ENCODE measurements around the gene KDM4F. TPM values are rescaled to one million over a fixed set of nuclear protein-coding genes. Genes with fewer than 3 reads are reported as not detected.

KDM4F gene
- total and polyA plus RNA-seq, 3 experiments from 2014 or later: not detected

DNA sequence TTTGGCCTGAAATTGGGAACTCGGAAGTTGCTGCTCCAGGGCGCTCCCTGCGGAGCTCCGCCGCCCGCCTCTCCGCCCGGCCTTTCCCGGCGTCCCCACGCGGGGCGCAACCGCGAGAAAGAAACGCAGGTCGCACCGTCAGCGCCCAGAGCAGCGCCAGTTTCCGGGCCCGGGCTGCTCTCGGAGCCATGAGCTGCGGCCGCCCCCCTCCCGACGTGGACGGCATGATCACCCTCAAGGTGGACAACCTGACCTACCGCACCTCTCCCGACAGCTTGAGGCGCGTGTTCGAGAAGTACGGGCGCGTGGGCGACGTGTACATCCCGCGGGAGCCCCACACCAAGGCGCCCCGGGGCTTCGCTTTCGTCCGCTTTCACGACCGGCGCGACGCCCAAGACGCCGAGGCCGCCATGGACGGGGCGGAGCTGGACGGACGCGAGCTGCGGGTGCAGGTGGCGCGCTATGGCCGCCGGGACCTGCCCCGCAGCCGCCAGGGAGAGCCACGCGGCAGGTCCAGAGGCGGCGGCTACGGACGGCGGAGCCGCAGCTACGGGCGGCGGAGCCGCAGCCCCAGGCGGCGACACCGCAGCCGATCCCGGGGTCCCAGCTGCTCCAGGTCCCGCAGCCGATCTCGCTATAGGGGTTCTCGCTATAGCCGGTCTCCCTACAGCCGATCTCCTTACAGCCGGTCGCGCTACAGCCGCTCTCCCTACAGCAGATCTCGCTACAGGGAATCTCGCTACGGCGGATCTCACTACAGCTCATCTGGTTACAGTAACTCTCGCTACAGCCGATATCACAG lies 18.0 kb downstream of the KDM4F start:
- Mint-ChIP-seq H3K36me3 (peaks cover 0 to 30% (median 7%) of the 10 kb centered on the region in 3 donors), H3K27me3 (no peaks in the 10 kb centered on the region), H3K27ac (peak overlapping the region; percentile 85 to 99 (median 99)), H3K4me3 (peak overlapping the region; percentile 91 to 100 (median 97)), H3K9me3 (no peaks in the 10 kb centered on the region), H3K4me1 (peaks cover 27 to 37% (median 33%) of the 10 kb centered on the region in 3 donors)
- Histone ChIP-seq H3K36me3 (ENCODE audit: insufficient read depth, low read length) (no peaks in the 10 kb centered on the region), H3K4me1 (ENCODE audit: insufficient read depth, low read length) (peaks cover 29% of the 10 kb centered on the region), H3K27me3 (ENCODE audit: insufficient read depth, low read length, poor library complexity, severe bottlenecking) (no peaks in the 10 kb centered on the region), H3K4me3 (ENCODE audit: low read length) (peak overlapping the region; percentile 78), H3K27ac (ENCODE audit: low read depth, low read length) (peak overlapping the region; percentile 96), H3K9me3 (ENCODE audit: low read length) (no peaks in the 10 kb centered on the region)
- ChIA-PET CTCF (interaction anchor here (0.9 to 8.7 kb wide), 23 partner anchors 9 to 1322 kb away, joined by 3 to 116 read pairs (median 4); partner anchors contain the start of genes CCDC82, CEP57, CWC15 and ENDOD1), POLR2A (interaction anchor here (0.6 to 7.1 kb wide), 24 partner anchors 9 to 1326 kb away, joined by 3 to 164 read pairs (median 5); partner anchors contain the start of genes C11orf54, CCDC82, CEP57 and CWC15)
- peak; percentile 65 to 84 (median 76) for DNase-seq

DNA sequence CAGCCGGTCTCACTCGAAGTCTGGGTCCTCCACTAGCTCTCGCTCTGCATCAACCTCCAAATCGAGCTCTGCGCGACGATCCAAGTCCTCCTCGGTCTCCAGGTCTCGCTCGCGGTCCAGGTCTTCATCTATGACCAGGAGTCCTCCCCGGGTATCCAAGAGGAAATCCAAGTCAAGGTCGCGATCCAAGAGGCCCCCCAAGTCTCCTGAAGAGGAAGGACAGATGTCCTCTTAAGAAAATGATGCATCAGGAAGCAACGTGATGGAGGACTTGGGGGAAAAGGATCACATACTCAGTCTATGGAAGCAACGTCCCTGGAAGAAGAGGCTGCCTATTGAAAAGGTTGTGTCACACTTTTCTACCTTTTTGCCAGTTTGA lies 18.6 kb downstream of the KDM4F start:
- DNase-seq: peak in 1 of 5 donors; percentile 62
- peaks cover 29% of the 10 kb centered on the region for H3K4me1 ChIP-seq (ENCODE audit: insufficient read depth, low read length)
- POLR2A ChIA-PET: interaction anchor here (0.9 to 7.1 kb wide), 17 partner anchors 22 to 1327 kb away, joined by 3 to 164 read pairs (median 9); partner anchors contain the start of genes C11orf54, CCDC82, CEP57 and CWC15
- Mint-ChIP-seq H3K27ac (peak overlapping the region; percentile 85 to 99 (median 98)), H3K9me3 (no peaks in the 10 kb centered on the region), H3K4me3 (peak overlapping the region; percentile 91 to 100 (median 97)), H3K4me1 (peaks cover 27 to 40% (median 38%) of the 10 kb centered on the region in 3 donors), H3K27me3 (no peaks in the 10 kb centered on the region), H3K36me3 (peaks cover 0 to 34% (median 7%) of the 10 kb centered on the region in 3 donors)
- H3K27me3 ChIP-seq (ENCODE audit: insufficient read depth, low read length, poor library complexity, severe bottlenecking): no peaks in the 10 kb centered on the region
- H3K36me3 ChIP-seq (ENCODE audit: insufficient read depth, low read length): no peaks in the 10 kb centered on the region
- CTCF ChIA-PET: interaction anchor here (0.8 to 8.7 kb wide), 22 partner anchors 9 to 1322 kb away, joined by 3 to 116 read pairs (median 4); partner anchors contain the start of genes CCDC82, CEP57, CWC15 and ENDOD1
- no peaks in the 10 kb centered on the region for H3K9me3 ChIP-seq (ENCODE audit: low read length)
- peak overlapping the region; percentile 78 for H3K4me3 ChIP-seq (ENCODE audit: low read length)
- peak overlapping the region; percentile 96 for H3K27ac ChIP-seq (ENCODE audit: low read depth, low read length)

DNA sequence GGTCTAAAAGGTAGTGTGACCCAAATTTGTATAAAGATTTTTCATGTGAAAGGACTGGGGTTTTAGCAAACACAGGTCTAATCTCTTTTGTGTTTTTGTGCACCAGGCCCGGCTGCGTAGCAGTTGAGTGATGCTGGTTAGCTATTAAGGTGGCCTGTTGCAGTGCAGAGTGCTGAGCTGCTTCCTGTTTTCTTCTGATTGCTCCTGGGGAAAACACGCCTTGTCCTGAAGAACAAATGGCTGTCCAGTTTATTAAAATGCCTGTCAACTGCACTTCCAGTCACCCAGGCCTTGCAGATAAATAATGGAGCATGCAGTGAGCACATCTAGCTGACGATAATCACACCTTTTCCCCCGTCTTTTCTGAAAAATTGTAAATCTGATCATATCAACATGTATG lies 19.3 kb downstream of the KDM4F start:
- peak overlapping the region; percentile 78 for H3K4me3 ChIP-seq (ENCODE audit: low read length)
- DNase-seq: peak; percentile 54 to 85 (median 77)

DNA sequence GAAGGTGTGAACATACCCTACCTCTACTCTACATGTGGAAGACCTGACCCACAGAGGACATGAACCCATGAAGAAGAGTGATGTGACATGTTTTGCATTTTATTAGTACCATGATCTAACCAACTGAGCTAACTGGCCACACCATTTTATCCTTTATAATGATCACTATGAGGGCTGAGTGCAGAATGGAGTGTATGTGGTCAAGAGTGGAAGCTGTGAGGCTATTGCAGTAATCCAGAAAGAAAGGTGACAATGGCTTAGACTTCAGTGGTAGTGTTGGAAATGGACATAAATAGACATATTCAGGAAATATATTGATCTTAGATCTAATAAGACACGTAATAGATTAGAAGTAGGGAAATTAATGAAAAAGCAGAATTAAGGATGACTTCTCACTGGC lies 21.2 kb downstream of the KDM4F start:
- no peak for DNase-seq
- peaks cover 0 to 1% of the 10 kb centered on the region in 2 donors for H3K27me3 Mint-ChIP-seq
- peaks cover 0 to 38% (median 7%) of the 10 kb centered on the region in 3 donors for H3K36me3 Mint-ChIP-seq

More for the DNA sequence above, 19.3 kb downstream of the KDM4F start:
- Mint-ChIP-seq H3K4me1 (peaks cover 30 to 44% (median 42%) of the 10 kb centered on the region in 3 donors), H3K9me3 (no peaks in the 10 kb centered on the region), H3K4me3 (peak overlapping the region; percentile 91 to 100 (median 97)), H3K27ac (peak overlapping the region; percentile 85 to 99 (median 98)), H3K36me3 (peaks cover 0 to 38% (median 7%) of the 10 kb centered on the region in 3 donors), H3K27me3 (no peaks in the 10 kb centered on the region)
- Histone ChIP-seq H3K4me1 (ENCODE audit: insufficient read depth, low read length) (peaks cover 29% of the 10 kb centered on the region), H3K27me3 (ENCODE audit: insufficient read depth, low read length, poor library complexity, severe bottlenecking) (no peaks in the 10 kb centered on the region), H3K9me3 (ENCODE audit: low read length) (no peaks in the 10 kb centered on the region), H3K27ac (ENCODE audit: low read depth, low read length) (peak overlapping the region; percentile 96), H3K36me3 (ENCODE audit: insufficient read depth, low read length) (no peaks in the 10 kb centered on the region)
- CTCF ChIA-PET: interaction anchor here (0.8 to 8.7 kb wide), 13 partner anchors 12 to 722 kb away, joined by 3 to 116 read pairs (median 3); partner anchors contain the start of genes CEP57, ENDOD1, FAM76B and SESN3
- POLR2A ChIA-PET: interaction anchor here (1.5 to 7.1 kb wide), 11 partner anchors 21 to 1321 kb away, joined by 3 to 164 read pairs (median 9); partner anchors contain the start of genes CCDC82, CEP57, CWC15 and ENDOD1

DNA sequence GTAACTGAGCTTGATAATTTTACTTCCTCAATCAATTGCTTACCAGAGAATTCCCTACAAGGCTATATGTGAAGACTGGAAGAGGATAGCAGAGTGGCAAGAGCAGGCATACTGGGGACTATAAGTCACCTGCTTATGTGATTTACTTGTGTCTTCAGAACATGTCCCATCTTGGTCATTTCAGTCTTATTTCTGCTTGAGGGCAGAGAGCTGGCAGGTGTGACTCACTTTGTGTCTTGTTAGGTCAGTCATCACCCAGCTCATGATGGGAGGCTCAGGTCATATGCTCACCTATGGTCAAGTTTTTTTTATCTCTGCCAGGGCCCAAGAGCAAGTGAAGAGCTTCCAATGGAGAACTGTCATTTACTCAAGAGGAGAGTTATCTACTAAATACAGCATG lies 23.7 kb downstream of the KDM4F start:
- Mint-ChIP-seq H3K9me3 (no peaks in the 10 kb centered on the region), H3K4me3 (no peak overlapping the region), H3K27me3 (peaks cover 0 to 1% of the 10 kb centered on the region in 2 donors), H3K36me3 (peaks cover 0 to 31% (median 7%) of the 10 kb centered on the region in 3 donors), H3K27ac (peak overlapping the region in 1 of 8 donors; percentile 54), H3K4me1 (peaks cover 25 to 37% (median 36%) of the 10 kb centered on the region in 3 donors)
- no peaks in the 10 kb centered on the region for H3K9me3 ChIP-seq (ENCODE audit: low read length)
- no peak overlapping the region for H3K27ac ChIP-seq (ENCODE audit: low read depth, low read length)
- H3K36me3 ChIP-seq (ENCODE audit: insufficient read depth, low read length): no peaks in the 10 kb centered on the region
- no peak overlapping the region for H3K4me3 ChIP-seq (ENCODE audit: low read length)
- no peak for DNase-seq
- no peaks in the 10 kb centered on the region for H3K27me3 ChIP-seq (ENCODE audit: insufficient read depth, low read length, poor library complexity, severe bottlenecking)
- ChIA-PET CTCF (interaction anchor here (0.9 to 8.7 kb wide), 3 partner anchors 9 to 79 kb away, joined by 3 to 116 read pairs (median 5); partner anchors contain the start of gene ENDOD1), POLR2A (interaction anchor here (7.1 kb wide), 1 partner anchor 17 kb away, joined by 164 read pairs; the partner anchor contains the start of gene ENDOD1)
- peaks cover 26% of the 10 kb centered on the region for H3K4me1 ChIP-seq (ENCODE audit: insufficient read depth, low read length)

More for the DNA sequence above, 21.2 kb downstream of the KDM4F start:
- peaks cover 30 to 44% (median 42%) of the 10 kb centered on the region in 3 donors for H3K4me1 Mint-ChIP-seq
- Histone ChIP-seq H3K4me3 (ENCODE audit: low read length) (peak overlapping the region; percentile 13), H3K36me3 (ENCODE audit: insufficient read depth, low read length) (no peaks in the 10 kb centered on the region), H3K4me1 (ENCODE audit: insufficient read depth, low read length) (peaks cover 29% of the 10 kb centered on the region), H3K27ac (ENCODE audit: low read depth, low read length) (no peak overlapping the region), H3K9me3 (ENCODE audit: low read length) (no peaks in the 10 kb centered on the region), H3K27me3 (ENCODE audit: insufficient read depth, low read length, poor library complexity, severe bottlenecking) (no peaks in the 10 kb centered on the region)
- peak overlapping the region; percentile 12 to 52 (median 37) for H3K4me3 Mint-ChIP-seq
- H3K9me3 Mint-ChIP-seq: no peaks in the 10 kb centered on the region
- ChIA-PET POLR2A (interaction anchor here (0.6 to 7.1 kb wide), 3 partner anchors 19 to 1409 kb away, joined by 4 to 164 read pairs (median 10); partner anchors contain the start of genes CEP295 and ENDOD1), CTCF (interaction anchor here (0.7 to 8.7 kb wide), 10 partner anchors 8 to 693 kb away, joined by 3 to 116 read pairs (median 8); partner anchors contain the start of genes ENDOD1 and SESN3)
- peak overlapping the region in 6 of 8 donors; percentile 7 to 71 (median 22) for H3K27ac Mint-ChIP-seq

DNA sequence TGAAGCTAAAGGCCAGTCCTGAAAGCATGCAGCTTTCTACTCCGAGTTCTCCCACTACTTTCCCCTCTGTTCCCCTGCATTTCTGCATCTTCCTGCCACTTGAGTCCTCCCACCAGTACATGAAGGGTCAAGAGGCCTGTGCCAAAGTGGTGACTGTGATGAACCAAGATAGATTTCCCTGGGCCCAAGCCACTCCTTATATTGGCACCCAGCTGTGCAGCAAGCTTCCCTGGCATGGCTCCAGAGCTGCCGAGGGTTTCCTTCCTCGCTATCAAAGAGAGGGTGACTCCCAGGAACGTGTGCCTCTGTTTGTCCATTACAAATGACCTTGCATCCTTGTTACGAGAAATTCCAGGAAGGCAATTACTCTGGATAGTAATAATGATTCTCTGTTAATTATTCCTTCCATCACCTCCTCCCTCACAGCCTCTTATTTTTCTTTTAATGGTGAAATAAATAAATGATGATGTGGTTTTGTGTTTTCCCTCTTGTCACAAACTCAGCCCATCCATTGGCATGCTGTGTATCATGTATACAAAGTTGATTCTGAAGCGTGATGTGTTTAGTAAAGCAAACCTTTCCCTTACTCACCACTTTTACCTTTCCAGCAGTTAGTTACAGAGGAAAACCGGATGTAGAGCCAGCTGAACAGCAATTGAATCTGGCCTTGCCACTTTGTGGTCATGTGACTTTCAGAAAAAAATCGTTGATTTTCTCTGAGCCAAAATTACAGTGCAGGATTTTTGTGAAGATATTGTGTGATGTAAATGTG lies 25.8 kb downstream of the KDM4F start:
- Histone ChIP-seq H3K27me3 (ENCODE audit: insufficient read depth, low read length, poor library complexity, severe bottlenecking) (no peaks in the 10 kb centered on the region), H3K27ac (ENCODE audit: low read depth, low read length) (no peak overlapping the region), H3K9me3 (ENCODE audit: low read length) (no peaks in the 10 kb centered on the region), H3K4me1 (ENCODE audit: insufficient read depth, low read length) (peaks cover 14% of the 10 kb centered on the region), H3K36me3 (ENCODE audit: insufficient read depth, low read length) (no peaks in the 10 kb centered on the region), H3K4me3 (ENCODE audit: low read length) (no peak overlapping the region)
- Mint-ChIP-seq H3K27me3 (peaks cover 1 to 2% of the 10 kb centered on the region in 2 donors), H3K9me3 (no peaks in the 10 kb centered on the region), H3K4me3 (no peak overlapping the region), H3K36me3 (peaks cover 0 to 20% (median 2%) of the 10 kb centered on the region in 3 donors), H3K27ac (peak overlapping the region in 1 of 8 donors; percentile 64), H3K4me1 (peaks cover 14 to 26% (median 22%) of the 10 kb centered on the region in 3 donors)
- DNase-seq: no peak
- POLR2A ChIA-PET: no interaction called here
- CTCF ChIA-PET: interaction anchor here (1.1 to 8.7 kb wide), 3 partner anchors 10 to 18 kb away, joined by 3 to 116 read pairs (median 10); partner anchors contain the start of gene ENDOD1

DNA sequence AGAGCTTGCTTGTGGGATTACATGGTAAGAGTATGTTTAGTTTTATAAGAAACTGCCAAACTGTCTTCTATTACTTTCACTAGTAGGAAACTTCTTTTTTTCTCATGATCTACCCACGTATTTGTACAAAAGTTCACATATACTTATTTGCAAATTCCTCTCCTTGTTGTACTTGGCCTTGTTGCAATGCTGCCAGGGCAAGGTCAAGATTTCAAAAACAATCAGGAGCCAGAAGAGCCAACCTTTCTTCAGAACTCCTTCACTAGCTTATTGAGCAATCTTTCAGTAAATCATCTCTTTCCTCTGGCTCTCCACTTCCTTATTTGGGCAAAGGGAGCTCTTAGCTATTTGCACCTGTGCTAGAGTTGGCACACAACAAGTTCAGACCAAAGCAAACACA lies 27.2 kb downstream of the KDM4F start:
- Histone ChIP-seq H3K4me1 (ENCODE audit: insufficient read depth, low read length) (peaks cover under 1% of the 10 kb centered on the region), H3K27me3 (ENCODE audit: insufficient read depth, low read length, poor library complexity, severe bottlenecking) (no peaks in the 10 kb centered on the region), H3K36me3 (ENCODE audit: insufficient read depth, low read length) (no peaks in the 10 kb centered on the region), H3K27ac (ENCODE audit: low read depth, low read length) (no peak overlapping the region), H3K9me3 (ENCODE audit: low read length) (no peaks in the 10 kb centered on the region), H3K4me3 (ENCODE audit: low read length) (no peak overlapping the region)
- H3K4me3 Mint-ChIP-seq: no peak overlapping the region
- H3K27ac Mint-ChIP-seq: no peak overlapping the region
- ChIA-PET POLR2A (interaction anchor here (1.1 to 1.4 kb wide), 2 partner anchors 9 to 13 kb away, joined by 3 to 6 read pairs; partner anchors contain the start of gene ENDOD1), CTCF (interaction anchor here (1.1 to 1.9 kb wide), 3 partner anchors 9 to 17 kb away, joined by 3 to 10 read pairs (median 3); partner anchors contain the start of gene SRSF8)
- no peak for DNase-seq
- H3K27me3 Mint-ChIP-seq: peaks cover 1 to 4% of the 10 kb centered on the region in 2 donors
- H3K4me1 Mint-ChIP-seq: peaks cover 6 to 14% (median 11%) of the 10 kb centered on the region in 3 donors
- H3K9me3 Mint-ChIP-seq: no peaks in the 10 kb centered on the region
- H3K36me3 Mint-ChIP-seq: peaks cover 0 to 12% (median 0%) of the 10 kb centered on the region in 3 donors
